DOHH2 (cell line): ENCODE results near the gene IDUA.

Experiments used
- EZH2phosphoT487 ChIP-seq: fragments of 200-600 bp; sonication (generic); IDR thresholded peaks from 2 replicates; pipeline ENCODE4 v1.6.1; 2017; ENCODE audit warnings: borderline replicate concordance, mild to moderate bottlenecking, antibody characterized with exemption, low read length, moderate library complexity, mixed read lengths
- TF ChIP-seq, protein P1 (sequence below): fragments of 200-600 bp; sonication (generic); IDR thresholded peaks from one replicate; pipeline ENCODE4 v1.5.1; 2014; ENCODE audit warnings: antibody characterized with exemption, mild to moderate bottlenecking, low read depth, low read length; ENCODE audit not compliant: poor library complexity, severe bottlenecking

DNA sequence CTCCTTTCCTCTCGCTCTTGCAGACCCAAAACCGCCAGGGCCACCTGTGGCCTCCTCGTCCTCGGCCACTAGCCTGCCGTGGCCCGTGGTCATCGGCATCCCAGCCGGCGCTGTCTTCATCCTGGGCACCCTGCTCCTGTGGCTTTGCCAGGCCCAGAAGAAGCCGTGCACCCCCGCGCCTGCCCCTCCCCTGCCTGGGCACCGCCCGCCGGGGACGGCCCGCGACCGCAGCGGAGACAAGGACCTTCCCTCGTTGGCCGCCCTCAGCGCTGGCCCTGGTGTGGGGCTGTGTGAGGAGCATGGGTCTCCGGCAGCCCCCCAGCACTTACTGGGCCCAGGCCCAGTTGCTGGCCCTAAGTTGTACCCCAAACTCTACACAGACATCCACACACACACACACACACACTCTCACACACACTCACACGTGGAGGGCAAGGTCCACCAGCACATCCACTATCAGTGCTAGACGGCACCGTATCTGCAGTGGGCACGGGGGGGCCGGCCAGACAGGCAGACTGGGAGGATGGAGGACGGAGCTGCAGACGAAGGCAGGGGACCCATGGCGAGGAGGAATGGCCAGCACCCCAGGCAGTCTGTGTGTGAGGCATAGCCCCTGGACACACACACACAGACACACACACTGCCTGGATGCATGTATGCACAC is 38.2 kb downstream of the IDUA start:
- TF ChIP-seq, protein P1, sequence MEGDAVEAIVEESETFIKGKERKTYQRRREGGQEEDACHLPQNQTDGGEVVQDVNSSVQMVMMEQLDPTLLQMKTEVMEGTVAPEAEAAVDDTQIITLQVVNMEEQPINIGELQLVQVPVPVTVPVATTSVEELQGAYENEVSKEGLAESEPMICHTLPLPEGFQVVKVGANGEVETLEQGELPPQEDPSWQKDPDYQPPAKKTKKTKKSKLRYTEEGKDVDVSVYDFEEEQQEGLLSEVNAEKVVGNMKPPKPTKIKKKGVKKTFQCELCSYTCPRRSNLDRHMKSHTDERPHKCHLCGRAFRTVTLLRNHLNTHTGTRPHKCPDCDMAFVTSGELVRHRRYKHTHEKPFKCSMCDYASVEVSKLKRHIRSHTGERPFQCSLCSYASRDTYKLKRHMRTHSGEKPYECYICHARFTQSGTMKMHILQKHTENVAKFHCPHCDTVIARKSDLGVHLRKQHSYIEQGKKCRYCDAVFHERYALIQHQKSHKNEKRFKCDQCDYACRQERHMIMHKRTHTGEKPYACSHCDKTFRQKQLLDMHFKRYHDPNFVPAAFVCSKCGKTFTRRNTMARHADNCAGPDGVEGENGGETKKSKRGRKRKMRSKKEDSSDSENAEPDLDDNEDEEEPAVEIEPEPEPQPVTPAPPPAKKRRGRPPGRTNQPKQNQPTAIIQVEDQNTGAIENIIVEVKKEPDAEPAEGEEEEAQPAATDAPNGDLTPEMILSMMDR = no peak
- no peak for TF ChIP-seq EZH2phosphoT487
